RKO (cell line): Measurements from ENCODE around the gene CLASP1.
A peak's percentile ranks its signal among the peaks of the same experiment; 100 is the strongest.
"Not testable (repeated sequence)": the region's sequence is repeated elsewhere in the genome, so short reads cannot be mapped to it uniquely, and the experiment has no call there.

ENCODE experiments used
- DNase-seq: peaks from one replicate; pipeline ENCODE4 v3.0.0-alpha.2; 2016; ENCODE audit warnings: low spot score

CLASP1 gene

DNA sequence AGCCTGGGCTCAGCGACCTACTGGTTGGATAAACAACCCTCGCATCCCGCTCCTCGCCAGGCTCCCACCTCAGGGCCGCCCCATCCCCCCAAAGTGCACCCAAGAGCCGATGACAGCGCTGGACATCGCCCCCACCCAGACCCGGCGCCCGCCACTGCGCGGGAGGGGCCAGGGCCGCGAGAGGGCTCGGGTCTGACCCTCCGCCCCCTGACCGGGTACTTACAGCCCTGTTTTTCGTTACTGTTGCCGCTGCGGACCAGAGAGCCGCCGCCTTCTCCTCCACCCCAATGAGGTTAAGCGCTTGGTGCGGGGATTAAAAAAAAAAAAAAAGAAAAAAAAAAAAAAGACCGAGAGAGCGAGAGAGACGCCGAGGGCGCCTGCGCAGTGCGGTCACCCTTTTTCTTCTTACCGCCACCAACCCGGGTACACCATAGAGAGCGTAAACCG lies at the start of gene CLASP1:
Gene CLASP1 (minus strand): TSS at position 314 of the 447 bp plus-strand sequence. CDS start 43,567 bp downstream, outside the sequence.
- no peak for DNase-seq

DNA sequence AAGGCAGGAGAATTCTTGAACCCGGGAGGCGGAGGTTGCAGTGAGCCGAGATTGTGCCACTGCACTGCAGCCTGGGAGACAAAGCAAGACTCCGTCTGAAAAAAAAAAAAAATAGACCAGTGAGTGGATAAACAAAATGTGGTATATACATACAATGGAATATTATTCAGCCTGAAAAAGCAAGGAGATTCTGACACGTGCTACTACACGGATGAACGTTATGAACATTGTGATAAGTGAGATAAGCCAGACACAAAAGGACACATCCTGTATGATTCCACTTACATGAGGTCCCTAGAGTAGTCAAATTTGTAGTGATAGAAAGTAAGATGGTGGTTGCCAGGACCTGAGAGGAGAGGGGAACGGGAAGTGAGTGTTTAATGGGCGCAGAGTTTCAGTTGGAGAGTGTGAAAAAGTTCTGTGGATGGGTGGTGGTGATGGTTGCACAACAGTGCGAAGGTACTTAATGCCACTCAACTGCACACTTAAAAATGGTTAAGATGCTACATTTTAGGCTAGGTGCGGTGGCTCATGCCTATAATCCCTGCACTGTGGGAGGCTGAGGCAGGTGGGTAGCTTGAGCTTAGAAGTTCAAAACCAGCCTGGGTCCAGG lies 49.2 kb upstream of the CLASP1 start:
- no peak for DNase-seq

DNA sequence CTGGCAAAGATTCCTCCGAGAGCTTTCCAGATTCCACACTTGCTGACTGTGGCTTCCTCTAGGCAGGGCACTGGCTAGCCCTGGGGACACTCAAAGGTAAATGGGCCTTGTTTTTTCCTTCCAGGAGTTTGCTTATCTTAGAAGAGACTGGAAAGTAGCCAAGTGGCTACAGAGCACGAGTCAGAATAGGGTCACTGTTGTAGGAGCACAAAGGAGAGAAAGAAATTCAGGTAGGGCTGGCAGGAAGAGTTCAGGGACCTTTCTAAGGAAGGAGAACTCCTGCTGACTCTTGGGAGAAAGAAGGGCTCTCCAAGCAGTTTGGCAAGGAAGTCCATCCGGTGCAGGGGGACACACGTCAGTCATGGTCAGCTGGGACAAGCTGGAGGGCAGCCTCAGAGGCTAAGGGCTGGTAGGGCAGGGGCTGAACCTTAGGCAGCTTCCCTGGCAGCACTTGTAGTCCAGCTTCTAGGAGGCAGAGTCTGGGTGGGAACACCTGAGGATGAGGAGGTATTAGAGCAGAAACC lies 47.9 kb upstream of the CLASP1 start:
- no peak for DNase-seq

DNA sequence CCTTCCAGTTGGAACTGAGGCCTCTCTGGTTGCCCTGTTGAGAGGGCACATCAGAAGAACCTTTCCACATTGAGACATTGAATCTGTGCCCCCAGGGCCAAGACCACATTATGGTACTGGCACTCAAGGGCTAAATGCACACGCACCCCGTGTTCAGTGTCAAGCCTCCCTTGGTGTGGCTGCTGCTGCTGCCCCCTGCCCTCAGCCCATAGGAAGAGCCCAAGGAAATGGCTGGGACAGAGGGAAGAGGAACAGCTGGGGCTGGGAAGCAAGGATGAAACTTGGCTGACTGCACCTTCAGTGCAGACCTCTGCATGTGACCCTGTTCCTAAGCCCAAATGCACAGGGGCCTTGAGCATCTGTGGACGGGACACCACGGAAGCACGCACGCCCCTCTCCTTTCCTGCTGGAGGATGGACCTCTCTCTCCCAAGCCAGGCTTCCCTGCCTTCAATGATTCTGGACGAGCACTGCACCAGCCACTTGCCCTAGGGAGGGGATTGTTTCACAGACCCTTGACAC lies 47.2 kb upstream of the CLASP1 start:
- DNase-seq: no peak

DNA sequence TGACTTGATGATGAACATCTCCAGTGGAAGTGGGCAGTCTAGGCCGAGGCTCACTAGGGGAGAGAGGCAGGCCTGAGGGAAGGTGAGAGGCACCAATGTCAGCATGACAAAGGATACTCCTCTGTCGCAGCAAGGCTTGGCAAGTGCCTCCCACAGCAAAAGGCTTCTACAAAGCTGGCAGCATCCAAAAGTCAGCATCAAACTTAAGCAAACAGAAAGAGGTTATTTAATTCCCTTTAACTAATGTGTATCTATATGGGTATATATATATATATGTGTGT lies 45.8 kb upstream of the CLASP1 start:
- no peak for DNase-seq

DNA sequence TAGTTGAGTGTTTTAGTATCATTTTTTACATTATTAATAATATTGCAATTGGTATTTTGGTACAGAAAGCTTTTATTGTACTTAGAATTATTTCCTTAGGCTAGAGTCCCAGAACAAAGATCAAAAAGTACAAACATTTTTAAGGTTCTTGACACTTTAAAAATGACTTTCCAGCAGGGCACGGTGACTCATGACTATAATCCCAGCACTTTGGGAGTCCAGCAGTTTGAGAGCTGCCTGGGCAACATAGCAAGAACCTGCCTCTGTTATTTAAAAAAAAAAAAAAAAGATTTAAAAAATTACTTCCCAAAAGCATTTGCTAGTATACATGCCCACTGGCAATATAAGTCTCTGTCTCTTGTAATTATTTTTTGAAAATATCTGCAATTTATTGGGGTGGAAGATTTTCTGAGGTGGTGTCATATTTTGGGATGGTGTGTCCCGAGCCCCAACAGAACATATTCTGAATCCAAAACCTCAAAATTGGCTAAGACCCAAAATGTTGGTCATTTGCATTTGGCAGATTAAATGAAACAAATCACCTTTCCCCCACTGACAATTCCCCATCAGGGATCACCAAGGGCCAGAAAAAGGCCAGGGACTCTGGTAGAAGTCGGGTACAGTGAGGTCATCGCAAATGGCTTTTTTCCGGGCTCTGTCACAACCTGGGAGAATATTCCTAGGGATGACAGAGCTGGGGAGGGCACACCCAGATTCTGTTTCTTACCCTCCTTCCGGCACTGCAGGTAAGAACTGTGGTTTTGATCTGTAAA lies 45.3 kb upstream of the CLASP1 start:
- DNase-seq: no peak

DNA sequence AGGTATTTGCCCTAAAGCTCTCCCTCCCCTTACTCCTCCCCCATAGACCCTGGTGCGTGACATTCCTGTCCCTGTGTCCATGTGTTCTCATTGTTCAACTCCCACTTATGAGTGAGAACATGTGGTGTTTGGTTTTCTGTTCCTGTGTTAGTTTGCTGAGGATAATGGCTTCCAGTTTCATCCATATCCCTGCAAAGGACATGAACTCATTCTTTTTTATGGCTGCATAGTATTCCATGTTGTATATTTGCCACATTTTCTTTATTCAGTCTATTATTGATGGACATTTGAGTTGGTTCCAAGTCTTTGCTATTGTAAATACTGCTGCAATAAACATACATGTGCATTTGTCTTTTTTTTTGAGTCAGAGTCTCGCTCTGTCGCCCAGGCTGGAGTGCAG lies 41.3 kb upstream of the CLASP1 start:
- DNase-seq: not testable (repeated sequence)

DNA sequence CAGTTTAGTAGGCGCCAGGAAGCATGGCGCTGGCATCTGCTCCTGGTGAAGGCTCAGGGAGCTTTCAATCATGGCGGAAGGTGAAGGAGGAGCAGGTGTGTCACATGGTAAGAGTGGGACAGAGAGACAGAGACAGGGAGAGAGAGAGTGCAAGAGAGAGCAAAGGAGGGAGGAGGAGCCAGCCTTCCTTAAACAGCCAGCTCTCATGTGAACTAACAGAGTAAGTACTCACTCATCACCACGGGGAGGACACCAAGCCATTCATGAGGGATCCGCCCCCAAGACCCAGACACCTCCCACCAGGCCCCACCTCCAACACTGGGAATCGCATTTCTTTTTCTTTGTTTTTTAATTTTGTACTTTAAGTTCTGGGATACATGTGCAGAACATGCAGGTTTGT lies 40.8 kb upstream of the CLASP1 start:
- DNase-seq: no peak

DNA sequence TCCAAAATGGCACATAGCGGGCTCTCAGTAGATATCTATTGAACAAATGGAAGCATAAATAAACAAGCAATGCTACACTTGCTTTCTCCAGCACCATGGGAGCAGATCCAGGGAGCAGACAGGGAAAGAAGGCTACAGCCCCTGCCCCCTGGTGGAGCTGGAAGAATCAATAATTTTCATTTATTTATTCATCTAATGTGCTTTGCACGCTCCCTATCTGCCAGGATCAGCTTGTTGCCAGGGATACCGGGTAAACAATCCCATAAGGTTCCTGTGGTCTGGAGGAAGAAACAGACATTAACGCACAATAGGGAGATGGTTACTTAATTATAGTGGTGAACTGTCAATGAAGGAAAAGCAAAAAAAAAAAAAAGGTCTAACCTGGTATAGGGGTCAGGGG lies 40.1 kb upstream of the CLASP1 start:
- peak; percentile 49 for DNase-seq

DNA sequence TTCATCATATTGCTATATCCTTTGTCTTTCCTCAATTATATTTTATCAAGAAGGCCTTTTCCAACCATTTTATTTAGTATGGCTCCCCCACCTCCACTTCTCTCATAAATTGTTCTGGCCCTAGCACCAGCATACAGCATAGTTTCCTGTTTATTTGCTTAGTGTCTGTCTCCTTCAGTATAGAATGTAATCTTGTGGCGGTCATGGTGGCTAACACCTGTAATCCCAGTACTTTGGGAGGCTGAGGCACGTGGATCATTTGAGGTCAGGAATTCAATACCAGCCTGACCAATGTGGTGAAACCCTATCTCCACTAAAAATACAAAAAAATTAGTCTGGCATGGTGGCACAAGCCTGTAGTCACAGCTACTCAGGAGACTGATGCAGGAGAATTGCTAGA lies 39.6 kb upstream of the CLASP1 start:
- DNase-seq: no peak

DNA sequence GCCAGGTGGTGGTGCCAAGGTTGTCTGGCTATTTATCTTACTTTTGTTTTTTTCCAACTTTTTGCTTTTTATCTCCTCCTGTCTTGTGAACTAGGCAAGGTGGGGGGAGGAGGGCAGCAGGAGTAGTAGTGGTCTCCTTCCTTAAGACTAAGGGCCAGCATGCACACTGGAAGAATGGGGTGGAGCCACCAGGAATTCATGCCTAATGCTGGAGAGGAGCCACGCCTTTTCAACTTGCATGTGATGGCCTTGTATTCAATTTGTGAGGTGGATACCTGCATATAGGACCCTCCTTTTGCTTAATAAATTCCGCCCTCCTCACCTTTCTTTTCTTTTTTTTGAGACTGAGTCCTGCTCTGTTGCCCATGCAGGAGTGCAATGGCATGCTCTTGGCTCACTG lies 37.6 kb upstream of the CLASP1 start:
- DNase-seq: no peak

DNA sequence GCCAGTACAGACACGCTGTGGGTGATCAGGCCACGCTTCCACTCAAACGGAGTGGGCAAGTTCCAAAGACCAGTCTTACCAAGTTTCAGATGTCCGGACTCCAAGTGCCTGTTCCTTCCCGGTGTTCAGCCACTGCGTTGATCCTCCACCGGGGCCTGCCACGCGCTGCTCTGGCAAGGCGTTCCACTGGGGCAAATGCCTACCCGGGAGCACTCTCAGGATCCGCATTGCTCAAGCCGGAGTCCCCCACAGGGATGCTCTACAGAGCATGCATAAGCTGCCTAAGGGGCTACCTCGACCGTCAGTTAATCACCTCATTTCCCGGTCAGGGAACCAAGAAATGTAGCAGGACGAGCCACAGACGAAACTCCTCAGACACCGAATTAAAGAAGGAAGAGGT lies 37.0 kb upstream of the CLASP1 start:
- no peak for DNase-seq

DNA sequence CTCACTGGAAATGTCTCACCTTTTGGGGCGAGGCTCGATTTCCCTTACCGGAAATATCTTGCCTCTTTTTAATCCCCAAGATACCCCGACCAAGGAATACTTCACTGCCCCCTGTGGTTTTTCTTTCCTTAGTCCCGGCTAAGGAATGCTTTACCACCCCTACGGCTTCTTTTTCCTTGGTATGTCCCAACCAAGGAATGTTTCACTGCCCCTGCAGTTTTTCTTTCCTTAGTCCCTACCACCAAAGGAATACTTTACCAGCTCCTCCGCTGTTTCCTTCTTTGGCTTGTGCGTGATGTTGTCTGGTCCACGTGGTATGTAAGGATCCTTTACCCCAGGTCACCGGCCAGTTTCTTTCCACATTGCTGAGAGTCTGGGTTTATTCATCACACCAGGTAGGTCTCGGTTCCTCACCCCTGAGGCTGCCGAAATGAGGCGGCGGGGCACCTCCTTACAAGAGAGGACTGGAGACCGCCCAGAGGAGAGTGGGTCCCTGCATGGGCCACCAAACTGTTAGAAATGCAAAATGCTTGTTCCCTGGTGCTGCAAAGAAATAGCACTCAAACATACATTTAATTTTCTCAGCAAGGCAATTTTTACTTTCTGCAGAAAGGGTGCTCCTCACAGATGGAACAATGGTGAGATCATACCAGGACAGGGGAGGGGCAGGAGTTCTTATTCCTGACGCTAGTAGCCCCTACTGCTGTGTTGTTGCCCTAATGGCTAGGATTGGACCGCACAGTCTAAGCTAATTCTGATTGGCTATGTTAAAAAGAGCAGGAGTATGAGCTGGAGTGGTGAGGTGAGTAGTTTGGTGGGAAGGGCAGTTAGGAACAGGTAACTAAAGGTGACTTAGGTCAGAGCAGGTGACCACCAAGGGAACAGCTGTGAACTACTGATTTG lies 33.4 kb upstream of the CLASP1 start:
- no peak for DNase-seq

DNA sequence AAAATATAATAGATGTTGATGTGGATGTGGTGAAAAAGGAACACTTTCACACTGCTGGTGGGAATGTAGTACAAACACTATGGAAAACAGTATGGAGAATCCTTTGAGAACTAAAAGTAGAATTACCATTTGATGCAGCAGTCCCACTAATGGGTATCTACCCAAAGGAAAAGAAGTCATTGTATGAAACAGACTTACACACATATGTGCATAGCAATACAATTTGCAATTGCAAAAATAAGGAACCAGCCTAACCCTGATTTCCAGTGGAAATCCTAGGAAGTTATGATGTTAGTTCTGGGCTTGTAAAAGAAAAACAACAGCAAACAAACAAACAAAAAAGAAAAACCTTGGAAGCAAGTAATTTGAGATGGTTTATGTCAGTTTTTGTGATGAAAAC lies 28.6 kb upstream of the CLASP1 start:
- DNase-seq: no peak

DNA sequence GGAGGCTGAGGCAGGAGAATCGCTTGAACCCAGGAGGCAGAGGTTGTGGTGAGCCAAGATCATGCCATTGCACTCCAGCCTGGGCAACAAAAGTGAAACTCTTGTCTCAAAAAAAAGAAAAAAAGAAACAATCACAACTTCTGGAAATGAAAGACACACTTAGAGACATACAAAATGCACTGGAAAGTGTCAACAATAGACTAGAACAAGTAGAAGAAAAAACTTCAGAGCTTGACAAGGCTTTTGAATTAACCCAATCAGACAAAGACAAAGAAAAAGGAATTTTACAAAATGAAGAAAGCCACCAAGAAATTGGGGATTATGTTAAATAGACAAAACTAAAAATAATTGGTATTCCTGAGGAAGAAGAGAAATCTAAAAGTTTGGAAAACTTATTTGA lies 22.4 kb upstream of the CLASP1 start:
- DNase-seq: not testable (repeated sequence)

DNA sequence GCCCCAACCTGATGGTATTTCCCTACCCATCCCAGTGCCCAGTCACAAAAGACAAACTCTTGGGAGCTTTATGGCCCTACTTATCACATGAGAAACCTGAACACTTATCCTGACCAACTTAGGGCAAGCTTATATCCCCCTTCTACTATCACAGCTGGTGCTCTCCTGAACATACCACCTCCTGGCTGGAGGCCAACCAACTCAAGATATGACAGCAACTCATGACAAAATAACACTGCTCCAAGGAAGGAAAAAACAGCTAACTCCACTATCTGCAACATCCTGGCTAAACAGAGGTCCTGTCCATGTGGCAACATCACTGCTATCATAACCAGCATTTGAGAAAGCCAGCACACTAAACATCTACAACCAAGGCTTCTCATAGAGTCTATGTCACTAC lies 20.9 kb upstream of the CLASP1 start:
- DNase-seq: no peak

DNA sequence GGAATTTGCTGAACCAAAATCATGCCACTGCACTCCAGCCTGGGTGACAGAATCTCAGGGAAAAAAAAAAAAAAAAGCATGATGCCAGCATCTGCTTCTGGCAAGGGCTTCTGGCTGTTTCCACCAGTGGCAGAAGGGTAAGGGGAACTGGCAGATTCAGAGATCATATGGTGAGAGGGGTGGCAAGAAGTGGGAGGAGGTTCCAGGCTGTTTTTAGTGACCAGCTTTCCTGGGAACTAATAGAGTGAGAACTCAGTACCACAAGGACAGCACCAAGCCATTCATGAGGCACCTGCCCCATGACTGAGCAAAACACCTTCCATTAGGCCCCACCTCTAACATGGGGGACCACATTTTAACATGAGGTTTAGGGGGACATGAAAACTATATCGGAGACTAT lies 18.4 kb upstream of the CLASP1 start:
- no peak for DNase-seq

DNA sequence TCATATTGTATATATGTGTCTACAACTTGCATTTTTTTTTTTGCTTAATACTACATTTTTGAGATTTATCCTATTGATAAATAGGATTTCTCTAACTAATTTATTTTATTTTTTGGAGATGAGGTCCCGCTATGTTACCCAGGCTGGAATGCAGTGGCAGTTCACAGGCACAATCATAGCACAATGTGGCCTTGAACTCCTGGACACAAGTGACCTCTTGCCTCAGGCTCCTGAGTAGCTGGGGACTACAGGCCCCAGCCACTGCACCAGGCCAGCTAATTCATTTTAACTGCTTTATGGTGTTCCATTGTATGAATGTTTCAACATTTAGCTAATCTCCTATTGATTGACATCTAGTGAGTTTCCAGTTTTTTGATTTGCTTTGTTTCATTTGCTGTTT lies 16.8 kb upstream of the CLASP1 start:
- no peak for DNase-seq

DNA sequence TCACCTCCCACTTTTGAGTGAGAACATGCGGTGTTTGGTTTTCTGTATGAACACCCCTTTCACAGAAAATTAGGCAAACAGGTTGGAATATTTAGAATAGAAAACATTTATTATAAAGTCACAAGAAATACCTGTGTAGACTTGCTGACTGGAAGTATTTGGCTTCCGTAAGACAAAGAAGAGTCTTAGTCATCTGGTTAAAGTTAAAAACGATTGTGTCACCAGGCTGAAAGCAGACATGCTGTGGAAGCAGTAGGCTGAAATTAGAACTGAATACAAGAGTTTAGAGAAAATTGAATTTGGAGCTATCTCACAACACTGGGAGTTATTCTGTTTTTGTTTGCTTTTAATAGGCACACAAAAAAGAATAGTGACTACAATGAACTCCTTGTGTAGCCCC lies 16.2 kb upstream of the CLASP1 start:
- DNase-seq: no peak

DNA sequence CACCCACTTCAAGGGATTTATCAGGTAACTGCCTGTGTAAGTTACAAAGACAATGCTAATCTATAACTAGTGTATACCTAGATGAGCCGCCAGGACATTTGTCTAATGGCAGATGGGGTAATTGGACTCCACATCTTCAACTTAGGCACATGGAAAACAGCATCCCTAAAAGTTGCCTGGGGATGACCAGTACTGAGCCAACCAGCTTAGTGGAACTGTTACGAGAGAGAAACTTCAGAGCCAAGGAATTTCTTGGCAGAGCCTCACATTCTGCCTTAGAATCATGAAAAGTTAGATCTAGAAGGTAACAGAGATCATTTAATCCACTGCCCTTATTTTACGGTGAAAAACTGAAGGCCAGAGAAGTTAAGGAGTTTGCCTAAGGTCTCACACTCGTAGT lies 15.5 kb upstream of the CLASP1 start:
- no peak for DNase-seq

DNA sequence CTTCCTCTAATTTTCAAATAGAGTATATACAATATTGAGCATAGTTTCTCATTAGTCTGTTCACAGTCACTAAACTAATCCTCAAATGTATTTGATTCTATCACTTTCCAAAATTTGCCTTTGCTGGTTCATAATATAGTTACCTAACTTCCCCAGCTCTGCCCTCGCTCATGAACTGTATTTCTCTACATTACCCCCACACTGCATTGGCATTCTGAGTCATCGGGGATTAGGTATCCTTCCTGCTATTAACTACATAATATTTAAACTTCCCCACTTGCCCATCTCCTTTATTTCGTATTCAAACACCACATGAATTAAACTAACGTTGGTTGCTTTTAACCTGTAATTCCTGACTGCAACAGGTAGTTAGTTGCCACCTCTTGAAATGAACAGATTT lies 14.8 kb upstream of the CLASP1 start:
- DNase-seq: no peak

DNA sequence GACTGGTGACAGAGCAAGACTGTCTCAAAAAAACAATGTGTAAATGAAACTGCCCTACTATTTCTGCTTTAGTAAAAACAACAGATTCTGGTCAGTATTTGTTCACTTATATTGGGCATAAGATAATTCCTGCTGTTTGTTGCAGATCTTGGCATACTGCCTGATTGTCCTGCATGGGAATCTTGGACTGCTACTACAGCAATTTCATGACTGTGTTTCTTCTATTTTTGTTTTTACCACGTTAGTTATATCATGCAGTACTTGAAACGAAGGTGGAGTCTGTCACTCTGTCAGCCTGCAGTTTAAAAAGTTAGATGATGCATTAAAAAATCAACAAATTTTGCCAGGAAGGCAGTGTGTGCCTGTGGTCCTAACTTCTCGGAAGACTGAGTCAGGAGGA lies 14.2 kb upstream of the CLASP1 start:
- no peak for DNase-seq

DNA sequence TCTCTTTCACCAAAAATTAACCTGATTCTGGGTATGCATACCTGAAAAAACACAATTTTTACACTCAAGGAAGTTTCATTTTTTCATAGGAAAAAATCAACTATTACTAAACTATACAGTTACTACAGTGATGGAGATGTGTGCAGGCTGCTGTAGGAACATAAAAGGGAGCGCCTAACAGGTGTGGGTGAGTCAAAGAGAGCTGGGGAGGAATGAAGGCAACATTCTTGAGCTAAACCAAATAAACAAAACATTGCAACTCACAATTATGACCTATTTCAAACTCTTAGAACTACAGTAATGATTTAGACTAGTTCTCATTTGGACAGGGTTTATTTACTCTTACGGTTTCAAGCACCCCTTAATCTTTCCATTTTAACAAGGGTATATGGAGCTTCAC lies 13.4 kb upstream of the CLASP1 start:
- no peak for DNase-seq
